Measurements from ENCODE around the gene MYEOV.

The MYEOV gene

GRCh38 chr11:69259096-69259495 lies 34.9 kb upstream of the MYEOV start:
- Histone ChIP-seq H3K9me3 (ENCODE audit: control insufficient read depth, insufficient read depth, low read depth, low read length) (no peaks in the 10 kb centered on the region), H3K27ac (ENCODE audit: extremely low read depth, low read depth, low read length) (no peak overlapping the region), H3K4me3 (ENCODE audit: low read depth, low read length) (no peak overlapping the region), H3K4me1 (ENCODE audit: control insufficient read depth, insufficient read depth, low read length) (no peaks in the 10 kb centered on the region), H3K36me3 (ENCODE audit: control insufficient read depth in 2 of 2, insufficient read depth in 1 of 2, low read length in 2 of 2) (no peaks in the 10 kb centered on the region)
- CTCF ChIA-PET: interaction anchor here (1.5 to 1.6 kb wide), 2 partner anchors 34 to 128 kb away, joined by 3 to 4 read pairs; no protein-coding TSS in a partner anchor
- POLR2A ChIA-PET: no interaction called here
- no peak for TF ChIP-seq ZNF133 (tag by site-specific recombination; IDR thresholded peaks at IDR 0.05)
- TF ChIP-seq REST (tag by site-specific recombination; IDR thresholded peaks at IDR 0.05): no peak
- no peak for TF ChIP-seq ZNF341 (tag by site-specific recombination; IDR thresholded peaks at IDR 0.05; ENCODE audit: low read depth)
- TF ChIP-seq ZNF785 (tag by site-specific recombination; IDR thresholded peaks at IDR 0.05): no peak
- TF ChIP-seq HIC1 (tag by site-specific recombination; IDR thresholded peaks at IDR 0.05): no peak
- no peak for TF ChIP-seq ZNF211 (tag by site-specific recombination; IDR thresholded peaks at IDR 0.05; ENCODE audit: low read depth)
- TF ChIP-seq ZNF830 (tag by site-specific recombination; IDR thresholded peaks at IDR 0.05; ENCODE audit: low read depth): no peak

DNA sequence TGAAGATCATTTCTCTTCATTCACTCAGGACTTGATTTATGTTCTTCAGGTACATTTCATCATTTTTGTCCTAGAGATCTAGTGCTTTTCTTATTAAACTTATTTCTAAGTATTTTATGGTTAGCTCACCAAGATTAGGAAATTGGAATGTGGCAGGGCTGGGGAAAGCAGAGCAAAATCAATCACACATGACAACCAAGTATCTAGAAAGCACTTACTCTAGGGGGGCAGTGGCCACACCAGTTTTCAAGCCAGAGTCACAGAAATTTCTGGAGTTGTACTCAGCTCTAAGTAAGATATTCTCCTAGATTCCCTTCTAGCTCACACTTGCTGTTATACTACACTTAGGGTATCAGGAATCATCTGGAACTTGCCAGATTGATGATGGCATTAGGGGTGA lies 33.3 kb upstream of the MYEOV start:
- Histone ChIP-seq H3K4me1 (ENCODE audit: control insufficient read depth, insufficient read depth, low read length) (no peaks in the 10 kb centered on the region), H3K36me3 (ENCODE audit: control insufficient read depth in 2 of 2, insufficient read depth in 1 of 2, low read length in 2 of 2) (no peaks in the 10 kb centered on the region), H3K9me3 (ENCODE audit: control insufficient read depth, insufficient read depth, low read depth, low read length) (no peaks in the 10 kb centered on the region), H3K27ac (ENCODE audit: extremely low read depth, low read depth, low read length) (no peak overlapping the region), H3K4me3 (ENCODE audit: low read depth, low read length) (no peak overlapping the region)
- TF ChIP-seq ZNF274 (IDR thresholded peaks at IDR 0.05; ENCODE audit: low read length): no peak
- no peak for TF ChIP-seq ZNF274 (tag by site-specific recombination; IDR thresholded peaks at IDR 0.05; ENCODE audit: borderline replicate concordance)
- no peak for TF ChIP-seq FEZF1 (tag by site-specific recombination; IDR thresholded peaks at IDR 0.05)
- no peak for TF ChIP-seq ZNF335 (tag by site-specific recombination; conservative IDR thresholded peaks at IDR 0.05)
- TF ChIP-seq YY1 (tag by site-specific recombination; IDR thresholded peaks at IDR 0.05): no peak
- TF ChIP-seq SP7 (tag by site-specific recombination; IDR thresholded peaks at IDR 0.05): no peak
- TF ChIP-seq YY2 (tag by site-specific recombination; IDR thresholded peaks at IDR 0.05): no peak
- no peak for TF ChIP-seq AEBP2 (tag by site-specific recombination; IDR thresholded peaks at IDR 0.05; ENCODE audit: borderline replicate concordance)
- no peak for TF ChIP-seq ZNF146 (tag by site-specific recombination; IDR thresholded peaks at IDR 0.05)
- TF ChIP-seq ZNF670 (tag by site-specific recombination; IDR thresholded peaks at IDR 0.05; ENCODE audit: low read depth): no peak
- no peak for TF ChIP-seq ZNF530 (tag by site-specific recombination; IDR thresholded peaks at IDR 0.05; ENCODE audit: low read depth)
- no peak for TF ChIP-seq ZNF843 (tag by site-specific recombination; IDR thresholded peaks at IDR 0.05)
- no peak for TF ChIP-seq ZNF324 (tag by site-specific recombination; IDR thresholded peaks at IDR 0.05)
- no peak for TF ChIP-seq ZNF623 (tag by site-specific recombination; IDR thresholded peaks at IDR 0.05)
- CTCF ChIA-PET: no interaction called here
- POLR2A ChIA-PET: no interaction called here

Measured in HEK293 (cell line).